Measurements from ENCODE around the gene GMIP.
"Not testable (repeated sequence)": the region's sequence is repeated elsewhere in the genome, so short reads cannot be mapped to it uniquely, and the experiment has no call there.

GMIP gene

DNA sequence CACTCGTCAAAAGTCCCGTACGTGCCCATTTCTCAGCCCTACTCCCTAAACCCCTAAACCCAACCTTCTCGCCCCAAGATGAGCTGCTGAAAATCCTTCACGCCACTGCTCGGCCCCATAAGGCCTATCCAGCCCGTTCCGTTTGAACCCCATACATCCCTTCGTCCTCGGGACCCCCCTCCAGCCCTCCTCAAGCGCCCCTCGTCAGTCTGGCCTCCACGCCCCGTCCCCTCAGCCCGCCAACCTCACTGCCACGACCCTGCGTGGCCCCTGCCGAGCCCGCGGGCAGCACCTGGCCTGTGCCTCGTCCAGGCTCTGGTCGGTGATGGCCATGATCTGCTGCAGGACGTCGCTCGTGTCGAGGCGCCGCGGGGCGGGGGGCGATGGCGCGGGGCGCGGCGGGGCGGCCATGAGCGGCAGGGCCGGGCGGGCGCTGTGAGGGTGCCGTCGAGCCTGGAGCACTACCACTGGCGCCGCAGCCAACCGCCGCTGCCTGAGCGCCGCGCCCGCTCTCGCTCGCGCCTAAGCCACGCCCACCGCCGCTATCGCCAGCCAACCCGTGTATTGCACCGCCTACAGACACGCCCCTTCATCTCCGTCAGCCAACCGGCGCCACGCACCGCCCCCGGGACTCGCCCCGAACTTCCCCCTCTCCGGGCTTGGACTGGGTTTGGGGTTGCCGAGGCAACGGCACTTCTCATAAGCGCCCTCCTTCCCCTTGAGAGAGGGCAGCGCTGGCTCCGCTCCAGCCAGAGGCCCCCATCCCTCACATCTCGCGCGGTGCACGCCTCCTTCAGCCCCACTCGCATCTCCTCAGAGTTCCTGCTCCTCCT lies 25.0 kb downstream of the GMIP start, which contains the start of gene PBX4:
PBX4 (minus strand) TSS at position 469 of the 833 bp plus-strand sequence; CDS start at position 411, 58 bp downstream.
- peak within 1 kb of the TSS; percentile 61 for H3K4me3 ChIP-seq (ENCODE audit: low read depth, low read length)
- TF ChIP-seq, protein P1, sequence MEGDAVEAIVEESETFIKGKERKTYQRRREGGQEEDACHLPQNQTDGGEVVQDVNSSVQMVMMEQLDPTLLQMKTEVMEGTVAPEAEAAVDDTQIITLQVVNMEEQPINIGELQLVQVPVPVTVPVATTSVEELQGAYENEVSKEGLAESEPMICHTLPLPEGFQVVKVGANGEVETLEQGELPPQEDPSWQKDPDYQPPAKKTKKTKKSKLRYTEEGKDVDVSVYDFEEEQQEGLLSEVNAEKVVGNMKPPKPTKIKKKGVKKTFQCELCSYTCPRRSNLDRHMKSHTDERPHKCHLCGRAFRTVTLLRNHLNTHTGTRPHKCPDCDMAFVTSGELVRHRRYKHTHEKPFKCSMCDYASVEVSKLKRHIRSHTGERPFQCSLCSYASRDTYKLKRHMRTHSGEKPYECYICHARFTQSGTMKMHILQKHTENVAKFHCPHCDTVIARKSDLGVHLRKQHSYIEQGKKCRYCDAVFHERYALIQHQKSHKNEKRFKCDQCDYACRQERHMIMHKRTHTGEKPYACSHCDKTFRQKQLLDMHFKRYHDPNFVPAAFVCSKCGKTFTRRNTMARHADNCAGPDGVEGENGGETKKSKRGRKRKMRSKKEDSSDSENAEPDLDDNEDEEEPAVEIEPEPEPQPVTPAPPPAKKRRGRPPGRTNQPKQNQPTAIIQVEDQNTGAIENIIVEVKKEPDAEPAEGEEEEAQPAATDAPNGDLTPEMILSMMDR (IDR thresholded peaks at IDR 0.05; ENCODE audit: low read depth, low read length), result no peak

DNA sequence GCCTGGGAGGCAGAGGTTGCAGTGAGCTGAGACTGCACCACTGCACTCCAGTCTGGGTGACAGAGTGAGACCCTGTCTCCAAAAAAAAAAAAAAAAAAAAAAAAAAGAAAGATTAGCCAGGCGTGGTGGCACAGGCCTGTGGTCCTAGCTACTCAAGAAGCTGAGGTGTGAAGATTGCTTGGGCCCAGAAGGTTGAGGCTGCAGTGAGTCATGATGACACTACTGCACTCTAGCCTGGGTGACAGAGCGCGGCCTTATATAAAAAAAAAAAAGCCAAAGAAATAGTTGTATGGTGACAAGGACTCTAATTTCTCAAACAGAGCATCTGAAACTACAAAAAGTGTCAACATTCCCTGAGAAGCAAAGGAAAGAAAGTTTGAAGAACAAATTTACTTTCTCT lies 28.4 kb downstream of the GMIP start:
- H3K4me3 ChIP-seq (ENCODE audit: low read depth, low read length), result no peak overlapping the region
- TF ChIP-seq, protein P1 (IDR thresholded peaks at IDR 0.05; ENCODE audit: low read depth, low read length), result no peak

- no peak overlapping the region for H3K4me3 ChIP-seq (ENCODE audit: low read depth, low read length)
- TF ChIP-seq, protein P1 (IDR thresholded peaks at IDR 0.05; ENCODE audit: low read depth, low read length), result no peak
Observed at GRCh38 chr19:19613506-19613905, 30.0 kb downstream of the GMIP start.

DNA sequence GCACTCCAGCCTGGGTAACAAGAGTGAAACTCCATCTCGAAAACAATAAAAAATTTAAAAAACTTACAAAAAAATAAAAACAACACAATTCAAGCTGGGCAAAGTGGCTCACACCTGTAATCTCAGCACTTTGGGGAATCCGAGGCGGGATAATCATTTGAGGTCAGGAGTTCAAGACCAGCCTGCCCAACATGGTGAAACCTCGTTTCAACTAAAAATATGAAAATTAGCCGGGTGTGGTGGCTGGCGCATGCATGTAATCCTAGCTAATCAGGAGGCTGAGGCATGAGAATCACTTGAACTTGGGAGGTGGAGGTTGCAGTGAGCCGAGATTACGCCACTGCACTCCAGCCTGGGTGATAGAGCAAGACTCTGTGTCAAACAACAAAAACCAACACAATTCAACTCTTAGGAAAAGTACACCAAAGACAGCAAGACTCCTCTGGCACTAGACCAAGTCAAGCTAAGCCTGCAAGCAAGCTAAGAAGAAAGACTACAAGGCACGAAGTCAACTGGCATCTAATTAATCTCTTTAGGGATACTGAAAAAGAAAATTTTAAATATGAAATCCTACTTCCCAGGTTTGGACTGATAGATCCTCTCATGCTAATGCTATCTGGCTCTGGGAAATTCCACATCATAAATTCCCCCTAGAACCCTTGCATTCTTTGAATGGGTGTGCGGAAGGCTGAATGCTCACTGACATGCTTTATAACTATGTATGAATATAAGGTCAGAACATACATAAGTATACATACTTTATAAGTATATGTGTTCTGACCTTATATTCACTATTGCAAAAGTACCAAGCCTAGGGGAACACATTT lies 32.9 kb downstream of the GMIP start:
- H3K4me3 ChIP-seq (ENCODE audit: low read depth, low read length), result no peak overlapping the region
- TF ChIP-seq, protein P1 (IDR thresholded peaks at IDR 0.05; ENCODE audit: low read depth, low read length), result no peak

DNA sequence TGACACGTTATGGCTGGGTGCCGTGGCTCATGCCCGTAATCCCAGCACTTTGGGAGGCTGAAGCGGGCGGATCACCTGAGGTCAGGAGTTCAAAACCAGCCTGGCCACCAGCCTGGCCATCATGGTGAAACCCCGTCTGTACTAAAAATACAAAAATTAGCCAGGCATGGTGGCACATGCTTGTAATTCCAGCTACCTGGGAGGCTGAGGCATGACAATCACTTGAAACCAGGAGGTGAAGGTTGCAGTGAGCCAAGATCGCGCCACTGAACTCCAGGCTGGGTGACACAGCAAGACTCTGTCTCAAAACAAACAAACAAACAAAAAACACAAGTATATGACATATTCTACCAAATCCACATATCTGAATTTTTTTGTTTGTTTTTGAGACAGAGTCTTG lies 36.8 kb downstream of the GMIP start:
- not testable (repeated sequence) for H3K4me3 ChIP-seq (ENCODE audit: low read depth, low read length)

DNA sequence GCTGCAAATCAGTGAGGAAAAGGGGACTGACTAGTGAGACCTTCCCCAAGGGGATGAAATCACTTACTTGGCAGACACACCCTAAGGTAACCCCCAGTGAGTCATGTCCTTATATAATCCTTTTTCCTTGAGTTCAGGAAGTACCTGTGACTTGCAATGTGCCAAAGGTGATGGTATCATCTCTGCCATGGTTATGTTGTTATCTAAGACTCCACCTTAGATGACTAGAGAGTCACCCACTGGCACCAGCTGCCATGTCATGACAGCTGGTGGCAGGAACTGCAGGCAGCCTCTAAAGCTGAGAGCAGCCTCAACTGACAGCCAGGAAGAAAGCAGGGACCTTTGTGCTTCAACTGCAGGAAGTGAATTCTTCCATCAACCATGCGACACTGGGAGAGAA lies 37.4 kb downstream of the GMIP start:
- no peak overlapping the region for H3K4me3 ChIP-seq (ENCODE audit: low read depth, low read length)
- TF ChIP-seq, protein P1 (IDR thresholded peaks at IDR 0.05; ENCODE audit: low read depth, low read length), result no peak

GRCh38 chr19:19602713-19603324 lies 40.6 kb downstream of the GMIP start:
- TF ChIP-seq, protein P1 (IDR thresholded peaks at IDR 0.05; ENCODE audit: low read depth, low read length), result no peak
- no peak overlapping the region for H3K4me3 ChIP-seq (ENCODE audit: low read depth, low read length)
